ENCODE data around the gene PAGR1.
"Not testable (repeated sequence)": the region's sequence is repeated elsewhere in the genome, so short reads cannot be mapped to it uniquely, and the experiment has no call there.

PAGR1 gene

DNA sequence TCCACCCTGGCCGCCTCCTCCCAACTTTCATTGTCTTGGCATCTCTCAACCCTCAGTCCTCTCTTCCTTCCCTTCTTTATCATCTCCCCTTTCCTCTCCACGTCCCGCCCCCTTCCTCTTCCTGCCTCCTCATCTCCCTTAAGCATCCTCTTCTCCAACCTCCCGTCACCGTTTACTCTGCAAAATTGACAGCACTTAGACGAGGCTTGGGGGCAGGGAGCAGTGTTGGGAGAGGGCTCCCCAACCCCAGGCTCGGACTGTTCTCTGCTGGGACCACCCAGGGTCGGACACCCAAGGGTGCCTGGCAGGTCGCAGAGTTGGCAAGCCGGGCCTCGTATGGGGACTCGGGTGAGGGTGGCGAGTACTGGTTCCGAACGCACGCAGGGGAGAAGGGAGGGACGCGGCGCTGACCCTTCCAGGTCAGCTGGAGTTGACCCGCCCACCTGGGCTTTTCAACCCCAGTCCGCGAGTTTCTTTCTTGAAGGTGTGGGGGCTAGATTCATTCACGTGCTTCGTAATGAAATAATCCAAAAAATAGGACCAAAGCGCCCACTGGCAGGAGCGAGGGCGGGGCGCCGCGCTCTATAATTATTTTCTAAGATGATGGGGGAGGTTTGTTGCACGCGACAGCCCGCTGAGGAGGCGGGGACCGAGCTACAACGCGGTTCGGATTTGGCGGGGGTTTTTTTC lies 775 bp upstream of the PAGR1 start:
- H3K36me3 Mint-ChIP-seq: peaks cover 6% of the 10 kb centered on the region
- peak overlapping the region; percentile 97 for H3K27ac Mint-ChIP-seq
- H3K4me3 Mint-ChIP-seq: peak overlapping the region; percentile 95
- no peaks in the 10 kb centered on the region for H3K9me3 Mint-ChIP-seq (ENCODE audit: low read depth)
- H3K4me1 Mint-ChIP-seq (ENCODE audit: low read depth): peaks cover 55% of the 10 kb centered on the region
- H3K27me3 Mint-ChIP-seq: no peaks in the 10 kb centered on the region

DNA sequence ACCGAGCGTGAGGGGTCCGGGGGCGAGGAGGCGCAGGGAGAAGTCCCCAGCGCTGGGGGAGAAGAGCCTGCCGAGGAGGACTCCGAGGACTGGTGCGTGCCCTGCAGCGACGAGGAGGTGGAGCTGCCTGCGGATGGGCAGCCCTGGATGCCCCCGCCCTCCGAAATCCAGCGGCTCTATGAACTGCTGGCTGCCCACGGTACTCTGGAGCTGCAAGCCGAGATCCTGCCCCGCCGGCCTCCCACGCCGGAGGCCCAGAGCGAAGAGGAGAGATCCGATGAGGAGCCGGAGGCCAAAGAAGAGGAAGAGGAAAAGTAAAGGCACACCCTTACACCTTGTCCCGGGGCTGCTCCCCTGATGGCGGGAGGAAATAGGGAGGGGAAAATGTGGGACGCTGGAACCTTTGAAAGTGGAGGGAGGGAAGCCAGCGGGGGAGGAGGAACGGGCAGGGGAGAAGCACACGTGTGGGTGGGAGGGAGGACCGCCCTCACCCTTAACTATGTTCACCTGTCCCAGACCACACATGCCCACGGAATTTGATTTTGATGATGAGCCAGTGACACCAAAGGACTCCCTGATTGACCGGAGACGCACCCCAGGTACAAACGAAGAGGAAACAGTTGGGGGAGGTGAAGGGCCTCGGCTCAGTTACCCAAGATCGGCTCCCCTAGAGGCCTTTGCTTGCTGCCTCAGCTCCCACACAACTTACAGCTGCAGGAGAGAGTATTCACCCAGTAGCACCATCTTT lies 916 bp downstream of the PAGR1 start:
- Mint-ChIP-seq H3K4me3 (peak overlapping the region; percentile 95), H3K36me3 (peaks cover 5% of the 10 kb centered on the region), H3K27ac (peak overlapping the region; percentile 97), H3K9me3 (ENCODE audit: low read depth) (no peaks in the 10 kb centered on the region), H3K27me3 (no peaks in the 10 kb centered on the region), H3K4me1 (ENCODE audit: low read depth) (peaks cover 54% of the 10 kb centered on the region)

DNA sequence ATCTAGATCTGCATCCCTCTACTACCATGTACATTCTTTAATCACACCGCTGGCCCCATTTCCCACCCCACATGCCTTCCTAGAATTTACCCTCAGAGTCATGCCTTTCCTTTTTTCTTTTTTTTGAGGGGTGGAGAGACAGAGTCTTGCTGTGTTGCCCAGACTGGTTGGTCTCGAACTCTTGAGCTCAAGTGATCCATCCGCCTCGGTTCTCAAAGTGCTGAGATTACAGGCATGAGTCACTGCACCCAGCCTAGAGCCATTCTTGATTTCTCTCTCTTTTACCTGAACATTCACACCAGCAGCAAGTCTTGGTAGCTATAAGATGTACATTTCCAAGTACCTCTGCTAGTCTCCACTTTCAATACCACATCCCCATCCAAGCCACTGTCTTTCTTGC lies 2.1 kb downstream of the PAGR1 start:
- Mint-ChIP-seq H3K27me3 (no peaks in the 10 kb centered on the region), H3K9me3 (ENCODE audit: low read depth) (no peaks in the 10 kb centered on the region), H3K36me3 (peaks cover 5% of the 10 kb centered on the region), H3K27ac (peak overlapping the region; percentile 91), H3K4me1 (ENCODE audit: low read depth) (peaks cover 66% of the 10 kb centered on the region), H3K4me3 (peak overlapping the region; percentile 95)

DNA sequence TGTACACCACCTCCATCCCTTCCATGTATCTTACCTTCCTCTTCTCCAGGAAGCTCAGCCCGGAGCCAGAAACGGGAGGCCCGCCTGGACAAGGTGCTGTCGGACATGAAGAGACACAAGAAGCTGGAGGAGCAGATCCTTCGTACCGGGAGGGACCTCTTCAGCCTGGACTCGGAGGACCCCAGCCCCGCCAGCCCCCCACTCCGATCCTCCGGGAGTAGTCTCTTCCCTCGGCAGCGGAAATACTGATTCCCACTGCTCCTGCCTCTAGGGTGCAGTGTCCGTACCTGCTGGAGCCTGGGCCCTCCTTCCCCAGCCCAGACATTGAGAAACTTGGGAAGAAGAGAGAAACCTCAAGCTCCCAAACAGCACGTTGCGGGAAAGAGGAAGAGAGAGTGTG lies 3.6 kb downstream of the PAGR1 start:
- Mint-ChIP-seq H3K36me3 (peaks cover 5% of the 10 kb centered on the region), H3K9me3 (ENCODE audit: low read depth) (no peaks in the 10 kb centered on the region), H3K27ac (peak overlapping the region; percentile 91), H3K4me3 (peak overlapping the region; percentile 95), H3K27me3 (no peaks in the 10 kb centered on the region), H3K4me1 (ENCODE audit: low read depth) (peaks cover 66% of the 10 kb centered on the region)

DNA sequence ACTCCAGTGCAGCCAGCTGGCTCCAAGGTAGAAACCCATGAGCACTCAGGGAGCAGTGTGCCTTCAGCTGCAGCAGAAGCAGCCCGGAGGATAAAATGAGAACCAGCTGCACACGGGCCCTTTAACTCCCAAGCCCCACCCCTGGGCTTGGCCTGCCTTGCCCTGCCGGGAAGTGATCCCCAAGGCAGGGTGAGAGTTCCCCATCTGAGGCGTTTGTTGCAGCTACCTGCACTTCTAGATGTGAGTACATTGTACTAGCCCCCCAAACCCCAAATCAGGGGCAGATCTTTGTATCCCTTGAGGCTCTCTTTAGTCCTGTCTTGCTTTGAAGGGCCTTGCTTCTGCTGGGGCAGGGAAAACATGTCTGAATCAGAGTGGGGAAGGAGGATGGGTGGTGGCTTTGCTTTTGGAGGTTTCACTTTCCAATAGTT lies 4.3 kb downstream of the PAGR1 start, which contains the start of gene MVP:
Gene MVP (plus strand): TSS at position 192 of the 431 bp plus-strand sequence. CDS start 10,088 bp downstream, outside the sequence.
- Mint-ChIP-seq H3K27me3 (no peaks in the 10 kb centered on the region), H3K36me3 (peaks cover 5% of the 10 kb centered on the region), H3K9me3 (ENCODE audit: low read depth) (no peaks in the 10 kb centered on the region), H3K4me3 (peak within 1 kb of the TSS; percentile 95), H3K27ac (peak within 1 kb of the TSS; percentile 91), H3K4me1 (ENCODE audit: low read depth) (peaks cover 66% of the 10 kb centered on the region)

DNA sequence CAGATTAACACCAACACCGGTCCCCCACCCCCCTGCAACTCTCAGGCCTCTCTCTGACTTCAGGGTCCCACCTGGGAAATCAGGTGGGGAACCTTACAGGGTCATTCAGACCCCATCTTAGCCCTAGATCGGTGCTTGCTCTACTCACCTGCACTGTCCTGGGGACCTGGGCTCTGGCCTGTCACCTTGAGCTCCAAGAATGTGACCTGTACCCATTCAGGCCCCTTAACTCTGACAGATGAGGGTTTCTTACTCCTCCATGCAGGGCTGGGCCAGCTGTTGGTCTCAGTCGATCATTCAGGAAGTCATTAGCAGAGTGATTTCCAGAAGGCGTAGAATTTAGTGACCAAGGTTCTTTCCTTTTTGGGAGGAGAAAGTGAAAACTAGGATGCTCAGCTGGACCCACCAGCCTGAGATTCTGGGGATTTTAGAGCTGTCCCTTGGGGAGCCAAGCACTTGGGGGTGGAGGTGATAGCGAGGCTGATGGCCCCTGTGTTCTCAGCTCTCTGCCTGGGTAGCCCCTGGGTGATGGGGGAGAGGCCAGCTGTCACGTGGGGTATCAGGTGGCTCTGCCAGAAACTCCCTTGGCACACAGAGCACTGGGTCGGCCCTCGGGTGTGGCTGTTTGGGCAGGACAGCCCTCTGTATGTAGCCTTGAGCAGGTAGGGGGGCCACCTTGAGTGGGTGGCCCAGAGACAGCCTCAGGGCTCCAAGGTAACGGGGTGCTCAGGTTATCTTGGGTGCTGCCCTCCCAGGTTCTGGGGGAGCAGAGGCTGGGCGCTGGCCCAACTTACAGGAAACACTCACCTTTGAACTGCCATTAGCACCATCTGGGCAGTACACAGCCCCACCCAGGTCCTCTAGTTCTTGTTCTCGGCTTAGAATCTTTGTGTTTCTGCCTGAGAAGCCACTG lies 5.0 kb downstream of the PAGR1 start:
- Mint-ChIP-seq H3K4me1 (ENCODE audit: low read depth) (peaks cover 70% of the 10 kb centered on the region), H3K36me3 (peaks cover 5% of the 10 kb centered on the region), H3K27me3 (no peaks in the 10 kb centered on the region), H3K4me3 (peak overlapping the region; percentile 95), H3K9me3 (ENCODE audit: low read depth) (no peaks in the 10 kb centered on the region), H3K27ac (peak overlapping the region; percentile 91)

DNA sequence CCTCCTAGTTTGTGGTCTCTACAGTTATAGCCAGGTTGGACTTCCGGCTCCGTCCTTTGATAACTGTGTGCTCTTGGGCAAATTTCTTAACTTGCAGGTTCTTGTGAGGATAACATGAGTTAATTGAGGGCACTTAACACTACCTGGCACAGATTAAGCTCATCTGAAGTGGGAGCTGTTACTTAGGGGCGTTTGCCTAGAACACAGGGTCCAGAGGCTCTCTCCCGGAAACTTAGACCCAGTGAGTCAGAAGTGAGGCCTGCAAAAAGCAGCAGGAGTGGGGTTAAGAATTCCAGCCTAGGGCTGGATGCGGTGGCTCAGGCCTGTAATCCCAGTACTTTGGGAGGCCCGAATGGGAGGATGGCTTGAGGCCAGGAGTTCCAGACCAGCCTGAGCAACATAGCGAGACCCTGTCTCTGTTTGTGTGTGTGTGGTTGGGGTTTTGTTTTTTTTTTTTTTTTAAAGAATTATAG lies 5.7 kb downstream of the PAGR1 start:
- peaks cover 5% of the 10 kb centered on the region for H3K36me3 Mint-ChIP-seq
- no peaks in the 10 kb centered on the region for H3K27me3 Mint-ChIP-seq
- no peaks in the 10 kb centered on the region for H3K9me3 Mint-ChIP-seq (ENCODE audit: low read depth)
- peak overlapping the region; percentile 95 for H3K4me3 Mint-ChIP-seq
- H3K4me1 Mint-ChIP-seq (ENCODE audit: low read depth): peaks cover 76% of the 10 kb centered on the region
- peak overlapping the region; percentile 91 for H3K27ac Mint-ChIP-seq

DNA sequence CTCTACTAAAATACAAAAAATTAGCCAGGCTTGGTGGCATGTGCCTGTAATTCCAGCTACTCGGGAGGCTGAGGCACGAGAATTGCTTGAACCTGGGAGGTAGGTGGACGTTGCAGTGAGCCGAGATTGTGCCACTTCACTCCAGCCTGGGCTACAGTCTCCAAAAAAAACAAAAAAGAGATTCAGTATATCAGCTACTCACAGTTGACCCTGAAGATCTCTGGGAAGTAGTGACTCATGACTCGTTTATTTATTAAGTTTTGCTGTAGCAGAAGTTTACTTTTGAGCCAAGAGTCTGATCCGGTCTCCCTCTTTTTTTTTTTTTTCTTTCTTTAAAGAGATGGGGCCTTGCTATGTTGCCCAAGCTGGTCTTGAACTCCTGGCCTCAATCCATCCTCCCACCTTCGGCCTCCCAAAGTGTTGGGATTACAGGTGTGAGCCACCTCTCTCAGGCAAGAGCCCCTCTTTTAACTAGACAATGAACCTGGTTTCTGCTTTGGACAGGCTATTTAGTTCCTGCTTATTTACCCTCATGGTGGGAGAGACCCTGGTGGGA lies 8.7 kb downstream of the PAGR1 start:
- no peaks in the 10 kb centered on the region for H3K36me3 Mint-ChIP-seq
- H3K4me1 Mint-ChIP-seq (ENCODE audit: low read depth): peaks cover 77% of the 10 kb centered on the region
- H3K27me3 Mint-ChIP-seq: no peaks in the 10 kb centered on the region
- H3K4me3 Mint-ChIP-seq: peak overlapping the region; percentile 64
- H3K9me3 Mint-ChIP-seq (ENCODE audit: low read depth): no peaks in the 10 kb centered on the region
- peak overlapping the region; percentile 88 for H3K27ac Mint-ChIP-seq

DNA sequence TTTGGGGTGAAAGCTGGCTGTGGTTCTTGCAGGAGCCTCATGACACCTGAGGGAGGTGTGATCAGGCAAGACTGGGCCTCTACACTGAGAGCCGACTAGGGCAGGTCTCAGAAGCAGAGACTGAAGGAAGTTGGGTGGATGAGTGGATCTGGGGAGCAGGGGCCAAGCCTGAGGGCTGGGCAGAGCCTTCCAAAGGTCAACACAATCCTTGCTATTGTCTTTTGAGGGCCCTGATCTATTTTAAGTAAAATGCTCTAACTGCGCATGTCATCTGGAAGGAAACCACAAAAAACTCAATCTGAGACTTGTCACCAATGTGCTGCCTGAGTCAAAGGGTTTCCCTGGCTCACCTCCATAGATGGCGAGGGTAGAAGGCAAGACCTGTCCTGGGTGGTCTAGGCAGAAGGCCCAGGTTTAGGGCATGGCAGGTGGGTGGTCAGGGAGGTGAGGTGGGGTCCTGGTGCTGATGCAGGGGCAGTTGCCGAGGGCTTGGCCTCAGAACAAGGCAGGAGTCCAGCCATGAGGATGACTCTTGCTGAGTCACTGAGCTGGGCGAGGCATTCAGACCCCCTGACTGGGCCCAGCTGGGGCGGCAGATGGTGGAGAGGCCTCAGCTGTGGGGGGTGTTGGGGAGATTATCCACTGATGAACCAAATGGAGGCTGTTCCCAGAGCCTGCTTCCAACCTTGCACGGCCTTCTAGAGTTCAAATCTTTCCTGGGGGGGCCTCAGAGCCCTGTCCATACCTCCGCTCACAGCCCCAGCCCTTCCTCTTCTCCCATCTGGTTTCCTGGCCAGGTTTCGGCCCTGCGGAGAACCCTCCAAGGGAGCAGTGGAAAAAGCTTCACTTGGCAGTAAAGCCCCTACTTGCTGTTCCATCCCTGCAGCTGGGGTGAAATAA lies 9.4 kb downstream of the PAGR1 start:
- Mint-ChIP-seq H3K36me3 (no peaks in the 10 kb centered on the region), H3K27me3 (no peaks in the 10 kb centered on the region), H3K4me3 (peak overlapping the region; percentile 64), H3K9me3 (ENCODE audit: low read depth) (no peaks in the 10 kb centered on the region), H3K4me1 (ENCODE audit: low read depth) (peaks cover 75% of the 10 kb centered on the region), H3K27ac (peak overlapping the region; percentile 88)

DNA sequence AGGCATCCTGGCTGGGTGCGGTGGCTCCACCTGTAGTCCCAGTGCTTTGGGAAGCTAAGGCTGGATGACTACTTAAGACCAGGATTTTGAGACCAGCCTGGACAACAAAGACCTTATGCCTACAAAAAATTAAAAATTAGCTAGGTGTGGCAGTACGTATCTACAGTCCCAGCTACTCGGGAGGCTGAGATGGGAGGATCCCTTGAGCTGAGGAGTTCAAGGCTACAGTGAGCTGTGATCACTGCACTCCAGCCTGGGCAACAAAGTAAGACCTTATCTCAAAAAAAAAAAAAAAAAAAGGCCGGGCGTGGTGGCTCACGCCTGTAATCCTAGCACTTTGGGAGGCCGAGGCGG lies 10.4 kb downstream of the PAGR1 start:
- H3K27ac Mint-ChIP-seq: peak overlapping the region; percentile 94
- H3K9me3 Mint-ChIP-seq (ENCODE audit: low read depth): no peaks in the 10 kb centered on the region
- no peaks in the 10 kb centered on the region for H3K27me3 Mint-ChIP-seq
- peak overlapping the region; percentile 79 for H3K4me3 Mint-ChIP-seq
- no peaks in the 10 kb centered on the region for H3K36me3 Mint-ChIP-seq
- H3K4me1 Mint-ChIP-seq (ENCODE audit: low read depth): peaks cover 72% of the 10 kb centered on the region

DNA sequence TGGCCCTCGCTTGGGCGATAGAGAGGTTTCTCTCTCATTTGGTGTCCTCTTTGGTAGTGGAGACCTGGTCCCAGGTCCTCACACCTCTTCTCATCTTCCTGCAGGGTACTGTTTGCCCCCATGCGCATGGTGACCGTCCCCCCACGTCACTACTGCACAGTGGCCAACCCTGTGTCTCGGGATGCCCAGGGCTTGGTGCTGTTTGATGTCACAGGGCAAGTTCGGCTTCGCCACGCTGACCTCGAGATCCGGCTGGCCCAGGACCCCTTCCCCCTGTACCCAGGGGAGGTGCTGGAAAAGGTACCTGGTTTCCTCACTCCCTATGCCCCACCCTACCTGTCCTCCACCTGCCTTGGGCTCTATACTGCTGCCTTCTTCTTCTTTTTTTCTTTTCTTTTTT lies 14.8 kb downstream of the PAGR1 start:
- peaks cover 3% of the 10 kb centered on the region for H3K36me3 Mint-ChIP-seq
- H3K4me3 Mint-ChIP-seq: no peak overlapping the region

DNA sequence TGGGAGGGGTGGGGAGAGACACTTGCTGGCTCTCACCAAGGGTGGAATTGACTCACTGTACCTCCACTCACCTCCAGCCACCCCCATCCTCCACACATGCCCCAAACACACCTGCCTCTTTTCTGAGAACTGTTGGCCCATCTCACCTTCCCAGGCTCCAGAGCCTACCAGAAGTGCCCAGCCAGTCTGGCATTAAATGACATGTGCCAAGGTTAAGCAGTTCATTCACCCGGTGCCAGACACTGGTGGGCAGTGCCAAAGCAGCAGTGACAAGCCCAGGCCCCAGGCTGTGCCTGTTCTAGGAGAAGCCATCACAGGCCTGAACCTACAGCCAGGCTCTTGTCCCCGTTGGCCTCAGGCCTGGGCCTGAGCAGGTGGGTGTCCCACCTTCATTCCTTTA lies 15.5 kb downstream of the PAGR1 start:
- Mint-ChIP-seq H3K36me3 (peaks cover 3% of the 10 kb centered on the region), H3K27ac (no peak overlapping the region), H3K4me1 (ENCODE audit: low read depth) (peaks cover 37% of the 10 kb centered on the region), H3K27me3 (no peaks in the 10 kb centered on the region), H3K4me3 (no peak overlapping the region), H3K9me3 (ENCODE audit: low read depth) (no peaks in the 10 kb centered on the region)

More for the DNA sequence above, 14.8 kb downstream of the PAGR1 start:
- Mint-ChIP-seq H3K27me3 (no peaks in the 10 kb centered on the region), H3K4me1 (ENCODE audit: low read depth) (peaks cover 44% of the 10 kb centered on the region), H3K27ac (no peak overlapping the region), H3K9me3 (ENCODE audit: low read depth) (no peaks in the 10 kb centered on the region)

DNA sequence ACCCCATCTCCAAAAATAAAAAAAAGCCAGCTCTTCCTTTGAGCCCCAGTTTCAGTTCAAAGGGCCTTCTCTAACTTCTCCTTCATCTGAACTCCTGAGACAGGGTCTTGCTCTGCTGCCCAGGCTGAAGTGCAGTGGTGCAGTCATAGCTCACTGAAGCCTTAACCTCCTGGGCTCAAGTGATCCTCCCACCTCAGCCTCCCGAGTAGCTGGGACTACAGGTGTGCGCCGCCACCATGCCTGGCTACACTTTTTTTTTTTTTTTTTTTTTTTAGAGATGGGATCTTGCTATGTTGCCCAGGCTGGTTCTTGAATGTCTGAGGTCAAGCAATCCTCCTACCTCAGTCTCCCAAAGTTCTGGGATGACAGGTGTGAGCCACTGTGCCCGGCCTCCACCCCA lies 17.3 kb downstream of the PAGR1 start:
- H3K27me3 Mint-ChIP-seq; H3K4me3 Mint-ChIP-seq; H3K27ac Mint-ChIP-seq; H3K9me3 Mint-ChIP-seq (ENCODE audit: low read depth); H3K36me3 Mint-ChIP-seq: not testable (repeated sequence)
- H3K4me1 Mint-ChIP-seq (ENCODE audit: low read depth): peaks cover 24% of the 10 kb centered on the region

DNA sequence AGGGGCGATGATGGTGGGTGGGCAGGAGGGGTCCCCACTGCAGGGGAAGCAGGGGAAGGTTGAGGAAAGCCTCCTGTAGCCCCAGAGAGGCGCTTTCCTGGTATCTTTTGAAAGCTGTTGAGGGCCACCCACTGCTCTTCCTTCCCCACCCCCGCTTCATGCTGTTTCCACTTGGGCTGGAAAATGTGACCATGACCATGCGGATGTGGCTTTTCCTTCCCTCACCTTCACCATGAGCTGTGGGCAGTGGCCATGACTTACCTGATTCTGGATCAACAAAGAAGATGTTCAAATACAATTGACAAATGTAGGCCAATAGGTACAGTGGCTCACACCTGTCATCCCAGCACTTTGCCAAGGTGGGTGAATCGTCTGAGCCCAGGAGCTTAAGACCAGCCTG lies 18.1 kb downstream of the PAGR1 start:
- Mint-ChIP-seq H3K4me3 (no peak overlapping the region), H3K4me1 (ENCODE audit: low read depth) (peaks cover 18% of the 10 kb centered on the region), H3K27ac (peak overlapping the region; percentile 41), H3K36me3 (peaks cover 3% of the 10 kb centered on the region), H3K9me3 (ENCODE audit: low read depth) (no peaks in the 10 kb centered on the region), H3K27me3 (no peaks in the 10 kb centered on the region)

Measured in activated naive CD8-positive, alpha-beta T cell (primary cell).